Fibroblast of lung (primary cell): ENCODE results near the gene PORCN. TPM values are rescaled to one million over a fixed set of nuclear protein-coding genes. Genes with fewer than 3 reads are reported as not detected.
A peak's percentile ranks its signal among the peaks of the same experiment; 100 is the strongest.

Experiments
- DNase-seq, 2 donors: peaks; one replicate each; pipeline versions ENCODE4 v3.0.0 to v3.0.0-alpha.2; 2010; ENCODE audit warnings: low read depth in 2 of 2
- H2AFZ ChIP-seq: 2 replicates; pipeline ENCODE4 v1.5.1; 2012; ENCODE audit warnings: low read length, control low read depth, inconsistent platforms
- H3K27ac ChIP-seq: 2 replicates; pipeline ENCODE4 v1.5.1; 2011; ENCODE audit warnings: low read length, control low read depth; ENCODE audit not compliant: insufficient read depth
- H3K27me3 ChIP-seq: 2 replicates; pipeline ENCODE4 v1.5.1; 2011; ENCODE audit warnings: mild to moderate bottlenecking, low read length; ENCODE audit not compliant: control insufficient read depth, insufficient read depth
- H3K36me3 ChIP-seq: 2 replicates; pipeline ENCODE4 v1.5.1; 2011; ENCODE audit warnings: low read length; ENCODE audit not compliant: control insufficient read depth, insufficient read depth
- H3K4me1 ChIP-seq: 2 replicates; pipeline ENCODE4 v1.5.1; 2011; ENCODE audit warnings: low read length; ENCODE audit not compliant: control insufficient read depth, insufficient read depth; ENCODE audit errors: extremely low read depth
- H3K4me2 ChIP-seq: 2 replicates; pipeline ENCODE4 v1.5.1; 2011; ENCODE audit warnings: low read length, control low read depth; ENCODE audit not compliant: insufficient read depth; ENCODE audit errors: extremely low read depth
- H3K4me3 ChIP-seq, 4 experiments: fragments of 200-600 bp in 1 of 4; sonication (generic) in 1 of 4; replicated peaks in 1 of 4; 2 replicates each; pipeline ENCODE4 v1.5.1; 2011 to 2016; ENCODE audit warnings: low read length in 4 of 4, low read depth in 3 of 4, mild to moderate bottlenecking in 3 of 4, control low read depth in 2 of 4, inconsistent platforms in 1 of 4, mixed read lengths in 1 of 4; ENCODE audit not compliant: insufficient read depth in 1 of 4; ENCODE audit errors: control extremely low read depth in 1 of 4
- H3K79me2 ChIP-seq: 2 replicates; pipeline ENCODE4 v1.5.1; 2012; ENCODE audit warnings: mild to moderate bottlenecking, low read length, inconsistent platforms; ENCODE audit not compliant: control insufficient read depth, insufficient read depth
- H3K9ac ChIP-seq: 2 replicates; pipeline ENCODE4 v1.5.1; 2011; ENCODE audit warnings: mild to moderate bottlenecking, low read length, control low read depth; ENCODE audit not compliant: insufficient read depth
- H3K9me3 ChIP-seq: 2 replicates; pipeline ENCODE4 v1.5.1; 2012; ENCODE audit warnings: low read depth, low read length; ENCODE audit not compliant: control insufficient read depth, insufficient read depth
- H4K20me1 ChIP-seq: 2 replicates; pipeline ENCODE4 v1.5.1; 2011; ENCODE audit warnings: low read length; ENCODE audit not compliant: control insufficient read depth, insufficient read depth; ENCODE audit errors: extremely low read depth
- EZH2 ChIP-seq: IDR thresholded peaks from 2 replicates; pipeline ENCODE4 v1.5.1; 2012; ENCODE audit warnings: low read length, control low read depth, mild to moderate bottlenecking; ENCODE audit errors: missing control alignments
- polyA plus RNA-seq, 2 donors: library from polyadenylated mRNA; depleted of rRNA in 1 of 2; stranded (reverse) in 1 of 2; unstranded in 1 of 2; fragments of >200 nt; gene quantifications; 2 replicates each; pipeline ENCODE4 v1.2.1, GENCODE V29; 2011 to 2012; ENCODE audit warnings: missing spikeins in 1 of 2
- total RNA-seq: library from RNA; depleted of rRNA; stranded (reverse); fragments of >200 nt; gene quantifications from 2 replicates; pipeline ENCODE4 v1.2.1, GENCODE V29; 2014
- TF ChIP-seq, protein P1 (sequence below), 2 donors: IDR thresholded peaks in 1 of 2; conservative IDR thresholded peaks in 1 of 2; 1 replicate in 1 of 2; 2 replicates in 1 of 2; pipeline ENCODE4 v1.5.1; 2011 to 2012; ENCODE audit warnings: low read length in 2 of 2, control low read depth in 1 of 2, inconsistent platforms in 1 of 2, low read depth in 1 of 2, mild to moderate bottlenecking in 1 of 2

The PORCN gene
- total and polyA plus RNA-seq, 2 donors (not counting 1 experiment from before 2014, with no cell fraction given), result 5.4 to 11.4 TPM

DNA sequence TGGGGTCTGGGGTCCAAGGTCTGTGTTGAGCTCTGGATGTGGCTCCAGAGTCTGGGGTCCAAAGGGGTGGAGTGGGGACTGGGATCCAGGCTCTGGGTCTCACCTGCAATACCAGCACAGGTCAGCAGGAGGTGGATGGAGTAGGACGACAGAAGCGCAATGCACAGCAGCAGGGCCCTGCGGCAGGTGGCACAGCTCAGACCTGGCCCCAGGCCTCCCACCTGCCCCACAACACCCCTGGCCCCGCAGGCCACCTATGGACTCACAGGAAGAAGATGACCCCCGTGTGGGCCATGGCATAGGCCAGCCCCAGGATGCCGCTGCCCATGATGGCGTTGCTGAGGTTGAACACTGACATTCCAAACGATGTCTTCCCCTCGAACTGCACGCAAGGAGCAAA, 42.1 kb upstream of the PORCN start:
- Histone ChIP-seq H3K4me2 (peak overlapping the region; percentile 35), H3K27me3 (no peaks in the 10 kb centered on the region), H2AFZ (no peak overlapping the region), H3K9ac (no peak overlapping the region), H3K4me3 (peak overlapping the region in 2 of 4 experiments; percentile 56 to 67), H3K27ac (no peak overlapping the region), H4K20me1 (no peaks in the 10 kb centered on the region), H3K36me3 (no peaks in the 10 kb centered on the region), H3K4me1 (peaks cover 2% of the 10 kb centered on the region), H3K79me2 (no peaks in the 10 kb centered on the region), H3K9me3 (no peaks in the 10 kb centered on the region)
- TF ChIP-seq EZH2, result no peak
- TF ChIP-seq, protein P1, sequence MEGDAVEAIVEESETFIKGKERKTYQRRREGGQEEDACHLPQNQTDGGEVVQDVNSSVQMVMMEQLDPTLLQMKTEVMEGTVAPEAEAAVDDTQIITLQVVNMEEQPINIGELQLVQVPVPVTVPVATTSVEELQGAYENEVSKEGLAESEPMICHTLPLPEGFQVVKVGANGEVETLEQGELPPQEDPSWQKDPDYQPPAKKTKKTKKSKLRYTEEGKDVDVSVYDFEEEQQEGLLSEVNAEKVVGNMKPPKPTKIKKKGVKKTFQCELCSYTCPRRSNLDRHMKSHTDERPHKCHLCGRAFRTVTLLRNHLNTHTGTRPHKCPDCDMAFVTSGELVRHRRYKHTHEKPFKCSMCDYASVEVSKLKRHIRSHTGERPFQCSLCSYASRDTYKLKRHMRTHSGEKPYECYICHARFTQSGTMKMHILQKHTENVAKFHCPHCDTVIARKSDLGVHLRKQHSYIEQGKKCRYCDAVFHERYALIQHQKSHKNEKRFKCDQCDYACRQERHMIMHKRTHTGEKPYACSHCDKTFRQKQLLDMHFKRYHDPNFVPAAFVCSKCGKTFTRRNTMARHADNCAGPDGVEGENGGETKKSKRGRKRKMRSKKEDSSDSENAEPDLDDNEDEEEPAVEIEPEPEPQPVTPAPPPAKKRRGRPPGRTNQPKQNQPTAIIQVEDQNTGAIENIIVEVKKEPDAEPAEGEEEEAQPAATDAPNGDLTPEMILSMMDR (conservative IDR thresholded peaks at IDR 0.05 in 1 of 2, IDR thresholded peaks at IDR 0.05 in 1 of 2; ENCODE audit: low read depth in 1 of 2, low read length in 2 of 2), result peak; percentile 16 to 37
- DNase-seq, result no peak

DNA sequence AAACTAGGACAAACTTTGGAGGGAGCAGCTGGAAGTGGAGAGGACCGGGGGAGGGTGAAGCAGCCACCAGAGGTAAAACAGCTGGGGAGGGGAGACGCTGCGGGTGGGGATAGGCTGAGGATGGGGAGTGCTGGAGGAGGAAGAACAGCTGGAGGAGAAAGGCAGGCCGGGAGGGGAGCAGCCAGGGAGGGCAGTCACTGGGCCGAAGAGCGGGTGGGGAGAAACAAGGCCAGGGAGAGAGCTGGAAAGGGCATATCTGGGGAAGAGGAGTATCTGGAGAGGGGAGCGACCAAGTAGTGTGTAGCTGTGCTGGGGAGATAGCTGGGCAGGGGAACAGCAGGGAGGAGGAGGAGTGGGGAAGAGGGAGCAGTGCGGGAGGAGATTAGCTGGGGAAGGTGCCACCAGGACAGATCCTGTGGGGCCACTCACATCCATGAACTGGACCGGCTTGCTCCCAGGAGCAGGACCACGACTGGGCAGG, 41.5 kb upstream of the PORCN start:
- H3K4me2 ChIP-seq, result peak overlapping the region; percentile 51
- peak in 1 of 2 donors; percentile 70 for DNase-seq
- no peaks in the 10 kb centered on the region for H3K9me3 ChIP-seq
- peak overlapping the region in 3 of 4 experiments; percentile 38 to 67 (median 56) for H3K4me3 ChIP-seq
- peaks cover 2% of the 10 kb centered on the region for H3K4me1 ChIP-seq
- no peak overlapping the region for H3K9ac ChIP-seq
- no peak overlapping the region for H3K27ac ChIP-seq
- no peaks in the 10 kb centered on the region for H3K27me3 ChIP-seq
- H4K20me1 ChIP-seq, result no peaks in the 10 kb centered on the region
- H2AFZ ChIP-seq, result no peak overlapping the region
- H3K36me3 ChIP-seq, result no peaks in the 10 kb centered on the region
- TF ChIP-seq EZH2, result no peak
- TF ChIP-seq, protein P1 (conservative IDR thresholded peaks at IDR 0.05 in 1 of 2, IDR thresholded peaks at IDR 0.05 in 1 of 2; ENCODE audit: low read depth in 1 of 2, low read length in 2 of 2), result no peak
- no peaks in the 10 kb centered on the region for H3K79me2 ChIP-seq

DNA sequence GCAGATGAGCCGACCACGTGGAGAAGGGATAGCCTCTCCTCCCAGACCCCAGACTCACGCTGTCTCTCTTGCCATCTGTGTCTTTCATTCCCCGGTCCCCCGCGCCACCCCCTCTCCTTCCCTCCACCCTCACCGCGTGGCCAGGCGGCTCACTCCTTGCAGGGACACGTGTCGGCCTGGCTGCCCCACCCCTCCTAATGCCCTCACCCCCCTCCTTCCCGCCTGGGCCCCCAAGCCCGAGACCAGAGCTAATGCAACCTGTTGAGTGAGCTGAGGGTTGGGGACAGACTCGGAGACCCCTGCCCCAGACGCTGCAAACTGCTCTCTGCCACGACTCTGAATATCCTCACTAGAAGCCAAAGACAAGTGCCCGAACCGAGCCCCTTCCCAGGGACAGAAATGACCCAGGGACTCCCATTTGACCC, 40.5 kb upstream of the PORCN start:
- H2AFZ ChIP-seq, result no peak overlapping the region
- no peak overlapping the region for H3K27ac ChIP-seq
- TF ChIP-seq, protein P1 (conservative IDR thresholded peaks at IDR 0.05 in 1 of 2, IDR thresholded peaks at IDR 0.05 in 1 of 2; ENCODE audit: low read depth in 1 of 2, low read length in 2 of 2), result no peak
- TF ChIP-seq EZH2, result no peak
- H3K36me3 ChIP-seq, result no peaks in the 10 kb centered on the region
- no peaks in the 10 kb centered on the region for H3K27me3 ChIP-seq
- H3K79me2 ChIP-seq, result no peaks in the 10 kb centered on the region
- H3K9me3 ChIP-seq, result no peaks in the 10 kb centered on the region
- peak overlapping the region; percentile 21 to 67 (median 47) for H3K4me3 ChIP-seq
- H3K4me2 ChIP-seq, result peak overlapping the region; percentile 71
- DNase-seq, result no peak
- no peaks in the 10 kb centered on the region for H4K20me1 ChIP-seq
- H3K4me1 ChIP-seq, result peaks cover 2% of the 10 kb centered on the region
- H3K9ac ChIP-seq, result no peak overlapping the region
